Measurements from ENCODE around the gene IP6K3. TPM values are rescaled to one million over a fixed set of nuclear protein-coding genes. Genes with fewer than 3 reads are reported as not detected.

IP6K3 gene
- total RNA-seq, 4 donors from 2014 or later: 0.34 to 2.3 (median 1.1) TPM; not detected in 1

- TF ChIP-seq CTCF (IDR thresholded peaks at IDR 0.05; ENCODE audit: low read depth): no peak
Observed at GRCh38 chr6:33686225-33686924, 60.3 kb downstream of the IP6K3 start.

GRCh38 chr6:33685411-33686224 is 61.1 kb downstream of the IP6K3 start:
- TF ChIP-seq CTCF (IDR thresholded peaks at IDR 0.05; ENCODE audit: low read depth): no peak

- TF ChIP-seq CTCF (IDR thresholded peaks at IDR 0.05; ENCODE audit: low read depth): no peak
Observed at GRCh38 chr6:33684983-33685382, 61.7 kb downstream of the IP6K3 start.

GRCh38 chr6:33684428-33684896 is 62.2 kb downstream of the IP6K3 start:
- no peak for TF ChIP-seq CTCF (IDR thresholded peaks at IDR 0.05; ENCODE audit: low read depth)

GRCh38 chr6:33683576-33684427 is 62.9 kb downstream of the IP6K3 start:
- TF ChIP-seq CTCF (IDR thresholded peaks at IDR 0.05; ENCODE audit: low read depth): no peak

- no peak for TF ChIP-seq CTCF (IDR thresholded peaks at IDR 0.05; ENCODE audit: low read depth)
Observed at GRCh38 chr6:33683051-33683571, 63.6 kb downstream of the IP6K3 start.
